Fibroblast of villous mesenchyme (primary cell): ENCODE measurements around the gene TESMIN. TPM values are rescaled to one million over a fixed set of nuclear protein-coding genes. Genes with fewer than 3 reads are reported as not detected.
A peak's percentile ranks its signal among the peaks of the same experiment; 100 is the strongest.

Experiments used
- DNase-seq: peaks from one replicate; pipeline ENCODE4 v3.0.0-alpha.2; 2010; ENCODE audit warnings: low read depth
- H3K4me3 ChIP-seq: 2 replicates; pipeline ENCODE4 v1.5.1; 2011; ENCODE audit warnings: low read depth, mild to moderate bottlenecking, low read length
- CTCF ChIP-seq: IDR thresholded peaks from 2 replicates; pipeline ENCODE4 v1.5.1; 2012; ENCODE audit warnings: low read depth, mild to moderate bottlenecking, low read length; ENCODE audit not compliant: insufficient read depth
- total RNA-seq: library from RNA; depleted of rRNA; stranded (reverse); fragments of >200 nt; gene quantifications from 2 replicates; pipeline ENCODE4 v1.2.3, GENCODE V29; 2012

TESMIN gene
- total RNA-seq, 1 donor, result 2.6 TPM

- no peak for TF ChIP-seq CTCF
- no peak overlapping the region for H3K4me3 ChIP-seq
- no peak for DNase-seq
Observed at GRCh38 chr11:68692871-68693483, 58.3 kb downstream of the TESMIN start.

GRCh38 chr11:68692115-68692514, 59.2 kb downstream of the TESMIN start:
- H3K4me3 ChIP-seq, result no peak overlapping the region
- TF ChIP-seq CTCF, result no peak
- no peak for DNase-seq

- no peak for DNase-seq
- peak; percentile 1 for TF ChIP-seq CTCF
- H3K4me3 ChIP-seq, result no peak overlapping the region
Observed at GRCh38 chr11:68691402-68691784, 59.9 kb downstream of the TESMIN start.

- TF ChIP-seq CTCF, result peak; percentile 16
- H3K4me3 ChIP-seq, result no peak overlapping the region
- DNase-seq, result peak; percentile 12
Observed at GRCh38 chr11:68690671-68691401, 60.5 kb downstream of the TESMIN start.

- no peak overlapping the region for H3K4me3 ChIP-seq
- no peak for TF ChIP-seq CTCF
- no peak for DNase-seq
Observed at GRCh38 chr11:68689737-68690625, 61.3 kb downstream of the TESMIN start.

- no peak overlapping the region for H3K4me3 ChIP-seq
- no peak for TF ChIP-seq CTCF
- DNase-seq, result no peak
Observed at GRCh38 chr11:68688881-68689280, 62.4 kb downstream of the TESMIN start.
